ENCODE measurements around the gene ANKRD13B.

ANKRD13B gene

DNA sequence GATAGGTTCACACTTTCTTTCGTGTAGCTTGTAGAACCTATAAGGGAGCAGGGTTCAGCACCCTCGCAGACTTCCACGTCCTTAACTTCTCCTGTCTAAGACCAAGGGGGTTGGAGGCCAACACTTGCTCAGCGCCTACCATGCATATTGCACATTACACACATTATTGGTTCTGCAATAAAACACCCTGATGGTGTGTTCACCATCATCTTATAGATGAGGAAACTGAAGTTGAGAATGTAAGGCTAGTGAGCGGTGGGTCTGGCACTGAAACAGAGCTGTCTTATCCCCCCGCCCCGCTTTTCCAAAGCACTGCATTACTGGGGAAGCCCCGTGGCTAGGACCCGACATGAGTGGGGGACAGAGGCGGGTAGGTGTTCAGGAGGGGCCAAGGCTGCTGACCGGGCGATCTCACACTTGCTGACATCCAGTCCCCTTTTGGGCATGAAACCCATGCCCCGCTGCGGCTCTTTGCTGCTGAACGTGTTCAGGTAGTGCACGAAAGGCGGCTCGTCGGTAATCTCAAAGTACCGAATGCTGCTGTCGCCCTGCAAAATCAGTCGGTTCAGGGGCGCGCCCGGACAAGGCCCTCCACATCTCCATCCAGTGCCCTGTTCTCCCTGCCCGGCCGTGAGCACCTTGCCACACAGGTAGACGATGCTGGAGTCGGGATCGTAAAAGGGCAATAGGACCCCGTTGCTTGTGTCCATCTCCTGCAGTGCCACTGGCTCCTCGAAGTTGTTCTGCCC, 23.5 kb downstream of the ANKRD13B start:
- DNase-seq (ENCODE audit: low spot score), result no peak

- peak; percentile 54 for DNase-seq (ENCODE audit: low spot score)
Observed at GRCh38 chr17:29617125-29617480, 24.2 kb downstream of the ANKRD13B start.

DNA sequence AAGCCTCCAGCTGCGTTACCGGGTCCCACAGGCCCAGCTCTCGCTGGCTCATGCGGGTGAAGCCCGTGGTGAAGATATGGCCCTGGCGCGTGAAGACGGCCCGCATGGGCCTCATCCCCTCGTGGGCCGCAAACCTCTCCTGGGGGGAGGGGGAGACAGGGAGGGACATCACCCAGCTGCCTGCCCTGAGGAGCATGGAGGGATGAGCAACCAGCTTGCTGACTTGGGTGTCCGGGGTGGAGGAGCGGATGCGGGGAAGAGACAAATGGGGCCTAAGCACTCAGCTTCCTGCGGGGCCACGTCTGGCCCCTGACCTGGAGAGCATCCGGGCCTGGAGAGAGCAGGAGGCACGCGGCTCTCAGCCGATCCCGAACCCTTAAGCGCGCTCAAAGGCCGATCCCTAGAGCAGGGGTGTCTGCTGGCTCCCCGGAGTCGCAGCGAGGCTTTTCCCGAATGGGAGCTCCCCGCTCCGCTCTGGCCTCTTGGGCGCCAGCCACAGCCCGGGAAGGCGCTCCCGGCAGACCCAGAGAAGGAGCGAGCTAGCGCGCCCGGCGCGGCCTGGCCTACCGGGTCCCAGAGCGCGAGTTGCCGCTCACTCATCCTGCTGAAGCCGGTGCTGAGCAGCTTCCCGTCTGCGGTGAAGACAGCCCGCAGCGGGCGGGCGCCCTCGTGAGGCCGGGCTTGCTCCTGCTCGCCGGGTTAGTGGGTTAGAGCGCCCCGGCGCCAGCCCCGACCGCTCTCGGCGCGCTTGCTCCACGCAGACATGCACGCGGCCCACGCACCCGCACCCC, 24.7 kb downstream of the ANKRD13B start:
- peak; percentile 48 for DNase-seq (ENCODE audit: low spot score)

DNA sequence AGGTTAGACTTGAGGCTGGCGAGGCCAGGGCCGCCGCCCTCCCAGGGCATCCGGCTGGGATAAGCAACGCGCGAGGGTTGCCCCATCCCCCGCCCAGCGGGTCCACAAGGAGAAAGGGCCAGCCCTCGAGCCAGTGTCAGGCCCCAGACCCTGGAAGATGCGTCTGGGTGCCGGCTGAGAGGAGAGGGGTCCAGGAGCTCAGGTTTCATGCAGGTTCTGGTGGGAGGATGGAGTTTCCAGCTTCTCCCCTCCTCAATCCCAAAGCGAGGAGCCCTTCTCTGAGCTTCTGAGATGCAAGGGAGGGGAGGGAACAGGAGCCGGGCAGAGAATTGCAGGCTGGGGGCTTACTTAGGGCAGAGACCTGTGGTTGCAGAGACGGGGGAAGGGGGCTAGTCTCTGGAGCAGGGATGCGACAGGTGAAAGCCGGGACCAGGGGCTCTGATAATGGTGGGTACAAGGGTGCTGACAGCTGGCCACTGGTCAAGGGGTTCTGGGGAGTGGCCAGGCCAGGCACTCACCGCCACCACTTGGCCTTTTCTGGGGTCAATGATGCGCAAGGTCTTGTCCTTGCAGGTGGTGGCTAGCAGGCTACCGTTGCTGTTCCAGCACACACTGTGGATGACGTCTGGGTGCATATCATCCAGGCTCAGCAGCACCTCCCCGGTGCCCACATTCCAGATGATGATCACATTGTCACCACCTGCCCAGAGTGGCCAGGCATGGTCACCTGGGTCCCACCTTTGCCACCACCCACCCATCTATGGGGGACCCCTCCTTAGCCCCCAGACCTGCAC, 25.5 kb downstream of the ANKRD13B start:
- DNase-seq (ENCODE audit: low spot score), result no peak

DNA sequence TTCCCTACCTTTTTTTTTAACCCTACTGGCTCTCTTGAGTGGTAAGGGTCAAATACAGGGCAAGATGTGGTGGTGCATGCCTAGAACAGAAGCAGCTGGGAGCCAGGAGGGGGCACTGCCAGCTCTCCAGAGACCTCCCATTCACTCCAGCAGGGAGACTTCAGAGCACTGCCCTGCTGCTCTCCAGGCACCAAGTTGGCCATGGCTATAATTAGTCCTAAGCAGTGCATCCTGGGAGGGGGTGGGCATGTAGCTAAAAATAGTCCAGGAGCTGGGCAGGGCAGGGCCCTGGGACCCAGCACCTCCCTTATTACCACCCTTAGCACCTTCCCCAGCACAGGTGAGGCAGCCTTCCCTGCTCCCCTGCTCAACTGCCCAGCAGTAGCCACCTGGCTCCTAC, 26.3 kb downstream of the ANKRD13B start:
- DNase-seq (ENCODE audit: low spot score), result peak; percentile 35

DNA sequence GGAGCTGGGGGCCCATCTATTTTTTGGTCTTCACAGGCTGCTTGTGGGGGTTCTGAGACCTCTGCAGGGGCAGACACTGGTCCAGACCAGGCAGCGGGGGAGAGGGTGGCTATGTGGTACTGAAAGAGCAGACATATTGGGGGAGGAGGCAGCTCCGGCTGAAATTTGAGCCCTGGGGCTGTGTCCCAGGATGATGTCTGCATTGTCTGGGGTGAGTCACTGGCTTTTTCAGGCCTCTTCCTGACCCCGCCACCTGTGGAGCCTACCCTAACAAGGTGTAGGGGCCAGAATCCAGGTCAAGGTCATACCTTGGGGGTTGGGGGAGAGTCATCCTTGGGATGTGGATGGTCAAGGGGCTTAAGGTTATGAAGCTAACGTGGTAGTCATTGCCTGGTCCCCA, 27.3 kb downstream of the ANKRD13B start:
- DNase-seq (ENCODE audit: low spot score), result no peak

- no peak for DNase-seq (ENCODE audit: low spot score)
Observed at GRCh38 chr17:29620779-29621500, 28.0 kb downstream of the ANKRD13B start.

- DNase-seq (ENCODE audit: low spot score), result no peak
Observed at GRCh38 chr17:29621751-29622194, 28.8 kb downstream of the ANKRD13B start.

DNA sequence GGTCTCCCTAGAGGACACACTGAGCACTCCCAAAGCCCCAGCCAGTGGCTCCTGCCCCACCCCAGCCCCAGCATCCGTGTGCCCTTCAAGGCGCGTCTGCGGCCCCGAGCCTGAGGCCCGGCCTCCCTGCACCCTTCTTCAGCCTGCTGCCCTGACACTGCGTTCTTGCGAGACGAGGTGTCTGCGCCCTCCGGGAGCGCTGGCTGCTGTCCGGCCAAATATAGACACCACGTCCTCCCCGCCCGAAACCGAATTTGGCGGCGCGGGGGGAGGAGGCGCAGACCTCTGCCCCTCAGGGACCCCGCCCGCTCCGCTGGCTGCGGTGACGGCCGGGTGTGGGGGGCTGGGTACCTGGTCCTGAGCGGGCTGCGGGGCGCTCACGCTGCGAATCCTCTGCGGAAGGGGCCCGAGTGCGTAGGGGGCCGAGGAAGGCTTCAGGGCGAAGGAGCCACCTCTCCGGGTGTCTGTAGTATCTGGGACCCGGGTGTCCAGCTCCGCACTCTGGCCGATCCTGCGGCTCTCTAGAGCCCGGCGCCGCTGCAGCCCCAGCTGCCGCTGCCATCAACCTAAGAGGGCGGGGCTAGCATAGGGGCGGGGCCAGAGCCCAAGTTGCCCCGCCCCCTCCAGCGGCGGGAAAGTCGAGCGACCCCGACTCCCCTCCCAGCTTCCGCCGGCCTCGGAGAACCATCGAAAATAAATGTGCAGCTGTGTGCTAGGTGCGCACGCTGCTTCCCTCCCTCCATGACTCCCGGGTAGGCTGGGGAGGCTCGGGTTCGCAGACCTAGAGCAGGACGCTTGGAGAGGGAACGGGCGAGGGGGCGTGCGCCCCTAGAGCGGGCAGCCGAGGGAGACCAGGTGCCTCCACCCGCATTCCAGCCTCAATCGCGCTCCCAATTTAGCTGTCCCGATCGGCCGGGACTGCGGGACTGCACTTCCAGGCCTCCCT, 29.7 kb downstream of the ANKRD13B start, which contains the start of gene CORO6:
TSS of gene CORO6 (minus strand) at position 576 of the 946 bp plus-strand sequence. CDS start 1,491 bp downstream, outside the sequence.
- DNase-seq (ENCODE audit: low spot score), result peak; percentile 75

GRCh38 chr17:29623283-29623647, 30.3 kb downstream of the ANKRD13B start:
- DNase-seq (ENCODE audit: low spot score), result no peak

GRCh38 chr17:29624586-29624985, 31.7 kb downstream of the ANKRD13B start:
- no peak for DNase-seq (ENCODE audit: low spot score)

- DNase-seq (ENCODE audit: low spot score), result peak; percentile 59
Observed at GRCh38 chr17:29625037-29625750, 32.3 kb downstream of the ANKRD13B start.

DNA sequence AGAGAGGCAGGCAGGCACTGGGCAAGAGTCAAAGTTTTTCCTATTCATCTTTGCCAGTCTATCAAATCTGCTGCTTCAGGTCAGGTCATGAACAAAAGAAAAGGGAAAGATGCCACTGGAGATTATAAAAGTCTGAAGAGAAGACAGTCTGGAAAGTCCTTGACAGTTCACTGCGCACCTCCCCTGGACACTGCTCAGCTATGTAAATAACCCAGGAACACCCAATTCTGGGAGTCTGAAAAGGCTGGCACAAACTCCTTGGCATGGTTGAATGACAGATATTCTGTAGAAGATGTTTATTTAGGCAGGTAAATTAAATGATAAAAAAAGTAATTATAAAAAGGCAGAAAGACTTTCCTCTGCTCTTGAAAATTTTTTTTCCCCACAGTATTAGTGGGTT, 35.0 kb downstream of the ANKRD13B start:
- no peak for DNase-seq (ENCODE audit: low spot score)

GRCh38 chr17:29628644-29629043, 35.7 kb downstream of the ANKRD13B start:
- no peak for DNase-seq (ENCODE audit: low spot score)

DNA sequence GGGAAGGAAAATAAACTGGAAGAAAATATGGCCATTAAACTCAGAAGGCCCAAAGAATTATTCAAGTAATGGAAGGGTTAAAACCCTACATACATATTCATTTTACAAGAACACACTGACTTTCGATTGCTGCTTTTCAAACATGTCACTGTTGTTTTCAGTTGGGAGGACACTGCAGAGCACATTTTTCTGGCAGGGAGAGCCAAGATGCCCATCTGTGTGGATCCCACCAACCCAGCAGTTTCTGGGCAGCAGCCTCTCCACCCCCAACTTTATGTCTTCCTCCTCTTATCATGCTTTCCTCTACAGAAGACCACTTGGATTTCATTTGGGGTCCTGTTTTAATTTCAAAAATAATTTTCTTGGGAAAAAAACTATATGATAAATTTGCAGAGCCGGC, 36.9 kb downstream of the ANKRD13B start:
- no peak for DNase-seq (ENCODE audit: low spot score)

DNA sequence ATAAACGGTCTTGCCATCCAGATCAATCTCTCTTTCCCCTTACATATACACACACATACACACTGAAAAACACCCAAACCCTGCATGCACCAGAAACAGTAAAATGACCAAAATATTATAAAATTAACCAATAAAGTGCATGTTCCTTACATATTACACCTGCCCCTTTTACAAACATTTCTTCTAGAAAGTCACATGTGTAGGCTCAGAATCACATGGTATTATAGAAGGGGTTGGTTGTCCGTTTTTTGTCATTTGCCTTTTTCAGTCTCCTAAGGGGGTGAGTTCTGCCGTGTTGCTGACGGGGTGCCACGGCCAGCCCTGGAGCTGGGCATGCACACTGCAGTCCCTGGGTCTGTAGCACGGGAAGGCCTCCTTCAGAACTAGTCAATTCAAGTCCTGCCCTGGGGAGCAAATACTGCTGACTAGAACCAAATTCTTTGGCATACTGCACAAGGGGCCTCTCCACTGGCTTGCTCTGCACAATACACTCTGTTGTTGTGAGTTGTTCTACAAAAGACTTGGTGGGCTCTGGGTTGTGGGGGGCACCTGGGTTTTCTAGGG, 37.8 kb downstream of the ANKRD13B start:
- DNase-seq (ENCODE audit: low spot score), result no peak

DNA sequence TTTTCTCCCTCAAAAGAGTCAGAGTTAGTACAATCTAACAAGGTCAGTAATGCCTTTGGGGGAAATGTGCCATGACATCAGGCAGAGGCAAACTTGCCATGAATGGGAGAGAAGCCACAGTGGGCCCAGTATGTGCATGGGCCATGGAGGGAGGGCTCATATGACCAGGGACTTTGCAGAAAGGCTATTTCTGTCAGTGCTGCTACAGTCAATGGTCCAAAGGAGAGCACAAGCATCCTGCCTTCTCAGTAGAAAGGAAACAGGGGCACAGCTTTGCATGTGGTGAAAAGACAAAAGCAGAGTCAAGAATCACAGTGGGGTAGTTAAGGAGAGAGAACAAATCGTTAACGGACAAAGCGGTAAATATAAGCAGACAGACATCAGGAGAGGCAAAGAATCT, 41.0 kb downstream of the ANKRD13B start:
- no peak for DNase-seq (ENCODE audit: low spot score)

DNA sequence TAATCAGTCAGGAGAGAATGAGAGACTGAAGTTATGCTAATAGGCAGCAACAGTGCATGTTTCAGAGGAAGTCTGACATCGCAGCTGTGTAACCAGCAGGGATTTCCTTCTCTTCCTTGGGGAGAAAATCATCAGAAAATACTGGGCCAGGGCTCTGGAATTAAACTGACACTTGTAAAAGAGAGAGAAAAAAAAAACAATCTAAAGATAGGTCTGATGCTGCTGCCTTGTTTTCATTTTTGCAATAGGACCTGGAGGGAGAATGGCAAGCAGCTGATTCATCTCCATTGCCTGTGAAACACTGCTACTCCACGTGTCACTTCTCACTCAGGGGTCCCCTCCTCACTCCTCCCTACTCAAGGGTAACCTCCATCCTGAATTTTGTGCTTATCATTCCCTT, 47.5 kb downstream of the ANKRD13B start:
- peak; percentile 28 for DNase-seq (ENCODE audit: low spot score)

GRCh38 chr17:29640981-29641642, 48.2 kb downstream of the ANKRD13B start:
- no peak for DNase-seq (ENCODE audit: low spot score)

All from AG08395 (cell line).